HEK293 (cell line): Measurements from ENCODE around the gene GTF2A1L.

ENCODE experiments used
- CTCF ChIA-PET: fragments of 350-600 bp; formaldehyde crosslinking; extraction: SDS; loops from one replicate; lab custom pipeline; 2021; ENCODE audit warnings: antibody characterized with exemption; lab: Yijun Ruan, JAX
- POLR2A ChIA-PET: fragments of 300-600 bp; formaldehyde crosslinking; extraction: SDS; loops from one replicate; lab custom pipeline; 2020; ENCODE audit warnings: antibody characterized with exemption, inconsistent platforms; lab: Yijun Ruan, JAX
- H3K27ac ChIP-seq: fragments of 200-500 bp; sonication (Bioruptor generic); 2 replicates; pipeline ENCODE4 v1.5.1; 2014; ENCODE audit warnings: low read depth, low read length, control low read depth, inconsistent platforms; ENCODE audit errors: extremely low read depth
- H3K36me3 ChIP-seq, 2 experiments: fragments of 200-500 bp in 1 of 2; sonication (Bioruptor generic) in 1 of 2; 1 replicate in 1 of 2; 2 replicates in 1 of 2; pipeline ENCODE4 v1.5.1; 2014 to 2017; ENCODE audit warnings: inconsistent platforms in 2 of 2, low read length in 2 of 2; ENCODE audit not compliant: control insufficient read depth in 2 of 2, insufficient read depth in 1 of 2
- H3K4me1 ChIP-seq: fragments of 200-500 bp; sonication (Bioruptor generic); 2 replicates; pipeline ENCODE4 v1.5.1; 2014; ENCODE audit warnings: mild to moderate bottlenecking, low read length, inconsistent platforms; ENCODE audit not compliant: control insufficient read depth, insufficient read depth
- H3K4me3 ChIP-seq: 2 replicates; pipeline ENCODE4 v1.5.1; 2011; ENCODE audit warnings: low read depth, mild to moderate bottlenecking, control low read depth, low read length, moderate library complexity
- H3K9me3 ChIP-seq: fragments of 200-500 bp; sonication (Bioruptor generic); 2 replicates; pipeline ENCODE4 v1.5.1; 2014; ENCODE audit warnings: low read depth, low read length, inconsistent platforms; ENCODE audit not compliant: control insufficient read depth, insufficient read depth
- BCL11A ChIP-seq: fragments of 450-650 bp; formaldehyde crosslinking; IDR thresholded peaks from 2 replicates; pipeline ENCODE4 v1.5.1; 2016; ENCODE audit warnings: low read depth, missing biosample characterization, missing genetic modification characterization
- BCL11B ChIP-seq: fragments of 450-650 bp; formaldehyde crosslinking; IDR thresholded peaks from 2 replicates; pipeline ENCODE4 v1.5.1; 2016; ENCODE audit warnings: low read depth, missing biosample characterization, missing genetic modification characterization
- BCL6B ChIP-seq: fragments of 450-650 bp; formaldehyde crosslinking; IDR thresholded peaks from 2 replicates; pipeline ENCODE4 v1.5.1; 2017; ENCODE audit warnings: missing biosample characterization, missing genetic modification characterization
- HOXC10 ChIP-seq: sonication (generic); formaldehyde crosslinking; IDR thresholded peaks from 2 replicates; pipeline ENCODE4 v1.8.1; 2023; ENCODE audit warnings: mild to moderate bottlenecking, missing genetic modification reagents
- IKZF3 ChIP-seq: fragments of 450-650 bp; IDR thresholded peaks from 2 replicates; pipeline ENCODE4 v1.5.0; 2018; ENCODE audit warnings: missing biosample characterization, mild to moderate bottlenecking, missing genetic modification characterization, moderate library complexity
- SCRT2 ChIP-seq: fragments of 450-650 bp; formaldehyde crosslinking; IDR thresholded peaks from 2 replicates; pipeline ENCODE4 v1.5.1; 2016; ENCODE audit warnings: missing biosample characterization, missing genetic modification characterization
- SETDB1 ChIP-seq: IDR thresholded peaks from one replicate; pipeline ENCODE4 v1.6.1; 2017; ENCODE audit warnings: mild to moderate bottlenecking, low read length, moderate library complexity, mixed read lengths; ENCODE audit not compliant: insufficient read length
- SP2 ChIP-seq: fragments of 450-650 bp; formaldehyde crosslinking; IDR thresholded peaks from 2 replicates; pipeline ENCODE4 v1.5.1; 2016; ENCODE audit warnings: missing biosample characterization, missing genetic modification characterization
- TSHZ1 ChIP-seq: fragments of 450-650 bp; formaldehyde crosslinking; IDR thresholded peaks from 2 replicates; pipeline ENCODE4 v1.5.1; 2016; ENCODE audit warnings: missing biosample characterization, missing genetic modification characterization, borderline replicate concordance
- WT1 ChIP-seq: fragments of 450-650 bp; formaldehyde crosslinking; IDR thresholded peaks from 2 replicates; pipeline ENCODE4 v1.5.1; 2016; ENCODE audit warnings: missing biosample characterization, missing genetic modification characterization
- YY2 ChIP-seq: fragments of 450-650 bp; formaldehyde crosslinking; IDR thresholded peaks from 2 replicates; pipeline ENCODE4 v1.5.1; 2016; ENCODE audit warnings: missing biosample characterization, missing genetic modification characterization
- ZFP69B ChIP-seq: fragments of 450-650 bp; formaldehyde crosslinking; IDR thresholded peaks from 2 replicates; pipeline ENCODE4 v1.5.1; 2016; ENCODE audit warnings: missing biosample characterization, missing genetic modification characterization
- ZNF311 ChIP-seq: fragments of 450-650 bp; formaldehyde crosslinking; IDR thresholded peaks from 2 replicates; pipeline ENCODE4 v1.5.1; 2017; ENCODE audit warnings: missing biosample characterization, missing genetic modification characterization, borderline replicate concordance
- ZNF404 ChIP-seq: fragments of 450-650 bp; formaldehyde crosslinking; IDR thresholded peaks from 2 replicates; pipeline ENCODE4 v1.5.1; 2017; ENCODE audit warnings: missing biosample characterization, missing genetic modification characterization
- ZNF416 ChIP-seq: fragments of 450-650 bp; formaldehyde crosslinking; IDR thresholded peaks from 2 replicates; pipeline ENCODE4 v1.5.1; 2016; ENCODE audit warnings: missing biosample characterization, missing genetic modification characterization
- ZNF423 ChIP-seq: fragments of 450-650 bp; formaldehyde crosslinking; IDR thresholded peaks from 2 replicates; pipeline ENCODE4 v1.5.1; 2016; ENCODE audit warnings: missing biosample characterization, missing genetic modification characterization
- ZNF449 ChIP-seq: fragments of 450-650 bp; formaldehyde crosslinking; IDR thresholded peaks from 2 replicates; pipeline ENCODE4 v1.5.1; 2017; ENCODE audit warnings: missing biosample characterization, mild to moderate bottlenecking, missing genetic modification characterization, moderate library complexity
- ZNF473 ChIP-seq: fragments of 450-650 bp; formaldehyde crosslinking; IDR thresholded peaks from 2 replicates; pipeline ENCODE4 v1.5.1; 2017; ENCODE audit warnings: missing biosample characterization, missing genetic modification characterization
- ZNF561 ChIP-seq: fragments of 450-650 bp; IDR thresholded peaks from 2 replicates; pipeline ENCODE4 v1.5.1; 2018; ENCODE audit warnings: missing biosample characterization, missing genetic modification characterization, borderline replicate concordance
- ZNF596 ChIP-seq: fragments of 450-650 bp; IDR thresholded peaks from 2 replicates; pipeline ENCODE4 v1.5.0; 2018; ENCODE audit warnings: missing biosample characterization, mild to moderate bottlenecking, missing genetic modification characterization, moderate library complexity
- ZNF624 ChIP-seq: fragments of 450-650 bp; formaldehyde crosslinking; IDR thresholded peaks from 2 replicates; pipeline ENCODE4 v1.5.1; 2017; ENCODE audit warnings: missing biosample characterization, missing genetic modification characterization
- ZNF660 ChIP-seq: fragments of 450-650 bp; IDR thresholded peaks from 2 replicates; pipeline ENCODE4 v1.5.1; 2018; ENCODE audit warnings: missing biosample characterization, mild to moderate bottlenecking, missing genetic modification characterization
- ZNF76 ChIP-seq: fragments of 450-650 bp; formaldehyde crosslinking; IDR thresholded peaks from 2 replicates; pipeline ENCODE4; 2016; ENCODE audit warnings: low read depth, missing biosample characterization, missing genetic modification characterization, borderline replicate concordance
- ZNF776 ChIP-seq: fragments of 450-650 bp; formaldehyde crosslinking; IDR thresholded peaks from 2 replicates; pipeline ENCODE4 v1.5.0; 2017; ENCODE audit warnings: missing biosample characterization, missing genetic modification characterization, borderline replicate concordance
- ZSCAN23 ChIP-seq: fragments of 450-650 bp; formaldehyde crosslinking; IDR thresholded peaks from 2 replicates; pipeline ENCODE4 v1.5.1; 2016; ENCODE audit warnings: missing biosample characterization, missing genetic modification characterization

The GTF2A1L gene

GRCh38 chr2:48624696-48625095, 7.0 kb downstream of the GTF2A1L start (continued):
- no peak for TF ChIP-seq ZNF416 (tag by site-specific recombination)
- no peak for TF ChIP-seq YY2
- TF ChIP-seq HOXC10 (CRISPR knock-in tag): no peak
- TF ChIP-seq ZNF449 (tag by site-specific recombination): no peak
- TF ChIP-seq WT1 (tag by site-specific recombination): no peak
- no peak for TF ChIP-seq ZNF311
- TF ChIP-seq SP2 (tag by site-specific recombination): no peak

GRCh38 chr2:48626047-48626446, 8.4 kb downstream of the GTF2A1L start:
- Histone ChIP-seq H3K27ac (no peak overlapping the region), H3K9me3 (no peaks in the 10 kb centered on the region), H3K4me1 (no peaks in the 10 kb centered on the region), H3K36me3 (no peaks in the 10 kb centered on the region), H3K4me3 (no peak overlapping the region)
- POLR2A ChIA-PET: no interaction called here
- CTCF ChIA-PET: no interaction called here
- TF ChIP-seq SETDB1 (peak; percentile 25), IKZF3 (tag by site-specific recombination) (no peak), ZSCAN23 (tag by site-specific recombination) (no peak)

- CTCF ChIA-PET: no interaction called here
- no peak for TF ChIP-seq ZNF624 (tag by site-specific recombination)
- no peak for TF ChIP-seq BCL11B (tag by site-specific recombination)
- TF ChIP-seq ZNF473 (tag by site-specific recombination): no peak
- Histone ChIP-seq H3K4me3 (no peak overlapping the region), H3K36me3 (no peaks in the 10 kb centered on the region), H3K9me3 (no peaks in the 10 kb centered on the region), H3K4me1 (no peaks in the 10 kb centered on the region), H3K27ac (no peak overlapping the region)
- POLR2A ChIA-PET: no interaction called here
These were observed 15.5 kb downstream of the GTF2A1L start for GRCh38 chr2:48633143-48633542.

- CTCF ChIA-PET: no interaction called here
- Histone ChIP-seq H3K4me3 (no peak overlapping the region), H3K27ac (no peak overlapping the region), H3K9me3 (no peaks in the 10 kb centered on the region), H3K4me1 (no peaks in the 10 kb centered on the region), H3K36me3 (no peaks in the 10 kb centered on the region)
- POLR2A ChIA-PET: no interaction called here
- TF ChIP-seq BCL6B (tag by site-specific recombination): no peak
- TF ChIP-seq ZNF76 (tag by site-specific recombination): no peak
- no peak for TF ChIP-seq YY2
- no peak for TF ChIP-seq ZNF561 (tag by site-specific recombination)
- TF ChIP-seq ZNF404 (tag by site-specific recombination): no peak
- no peak for TF ChIP-seq TSHZ1 (tag by site-specific recombination)
- no peak for TF ChIP-seq SCRT2 (tag by site-specific recombination)
- no peak for TF ChIP-seq ZNF423 (tag by site-specific recombination)
- no peak for TF ChIP-seq ZNF776
- TF ChIP-seq ZNF660 (tag by site-specific recombination): no peak
- TF ChIP-seq BCL11A (tag by site-specific recombination): no peak
- no peak for TF ChIP-seq ZNF596 (tag by site-specific recombination)
- no peak for TF ChIP-seq ZFP69B (tag by site-specific recombination)
- no peak for TF ChIP-seq ZNF311
These were observed 18.1 kb downstream of the GTF2A1L start for GRCh38 chr2:48635786-48636185.
